HepG2 (cell line): ENCODE results near the gene OR4D9. TPM values are rescaled to one million over a fixed set of nuclear protein-coding genes. Genes with fewer than 3 reads are reported as not detected.

Experiments
- ATAC-seq: fragments of 200-7000 bp; cut with Tn5 transposase; 3 replicates; pipeline ENCODE4 v1.9.1; 2020; ENCODE audit warnings: mild to moderate bottlenecking, moderate library complexity
- BruUV-seq: library from RNA; stranded (reverse); fragments of 400-500 nt; replicated peaks from 2 replicates; lab custom pipeline; 2021; lab: Mats Ljungman, UMichigan
- CTCF ChIA-PET: fragments of 300-600 bp; formaldehyde crosslinking; extraction: SDS; loops from one replicate; lab custom pipeline; 2021; ENCODE audit warnings: low total read pairs, inconsistent platforms, low intra/inter-chr PET ratio; lab: Yijun Ruan, JAX
- POLR2A ChIA-PET: fragments of 350-600 bp; sonication (Branson Sonifier 250); formaldehyde crosslinking; loops from one replicate; lab custom pipeline; 2020; ENCODE audit warnings: antibody characterized with exemption, inconsistent platforms; lab: Yijun Ruan, JAX
- DNase-seq: peaks from one replicate; pipeline ENCODE4 v3.0.0-alpha.2; 2015; ENCODE audit warnings: low spot score
- FAIRE-seq: peaks from 3 replicates; lab custom pipeline; 2011; peaks lifted over from hg19 to GRCh38; lab: Jason Lieb, UNC
- H2AFZ ChIP-seq: one replicate; pipeline ENCODE4 v1.6.1; 2011; ENCODE audit warnings: low read length, inconsistent platforms
- H3K27ac ChIP-seq: fragments of 300-600 bp; 3 replicates; pipeline ENCODE4 v1.8.0; 2011; ENCODE audit warnings: mixed run types, mild to moderate bottlenecking, mixed read lengths, low read length, inconsistent platforms; ENCODE audit not compliant: insufficient read depth; ENCODE audit errors: extremely low read length
- H3K27me3 ChIP-seq, 2 experiments: fragments of 200-600 bp in 1 of 2; 2 replicates in 1 of 2; 3 replicates in 1 of 2; pipeline versions ENCODE4 v1.6.0 to v1.8.0; 2011; ENCODE audit warnings: low read length in 2 of 2, mild to moderate bottlenecking in 2 of 2, moderate library complexity in 2 of 2, inconsistent platforms in 1 of 2; ENCODE audit not compliant: insufficient read depth in 2 of 2, control insufficient read depth in 1 of 2
- H3K36me3 ChIP-seq, 2 experiments: fragments of 200-600 bp in 1 of 2; replicated peaks in 1 of 2; 2 replicates in 1 of 2; 3 replicates in 1 of 2; pipeline versions ENCODE4 v1.5.1 to v1.8.0; 2011; ENCODE audit warnings: low read length in 2 of 2, inconsistent platforms in 1 of 2; ENCODE audit not compliant: insufficient read depth in 2 of 2, control insufficient read depth in 1 of 2
- H3K4me1 ChIP-seq: 2 replicates; pipeline ENCODE4 v1.5.1; 2012; ENCODE audit warnings: low read length, inconsistent platforms; ENCODE audit not compliant: insufficient read depth
- H3K4me2 ChIP-seq: 2 replicates; pipeline ENCODE4 v1.6.0; 2011; ENCODE audit warnings: low read depth, low read length, inconsistent platforms
- H3K4me3 ChIP-seq, 3 experiments: fragments of 200-600 bp in 1 of 3; sonication (generic), shearing (Covaris generic) in 1 of 3; replicated peaks in 1 of 3; 2 replicates each; pipeline ENCODE4 v1.5.1; 2011 to 2016; ENCODE audit warnings: low read length in 3 of 3, inconsistent platforms in 2 of 3, low read depth in 2 of 3, mild to moderate bottlenecking in 2 of 3, control low read depth in 1 of 3, mixed read lengths in 1 of 3; ENCODE audit not compliant: insufficient read depth in 1 of 3
- H3K79me2 ChIP-seq: one replicate; pipeline ENCODE4 v1.6.1; 2011; ENCODE audit warnings: low read length, inconsistent platforms; ENCODE audit not compliant: insufficient read depth
- H3K9ac ChIP-seq: 2 replicates; pipeline ENCODE4 v1.6.0; 2011; ENCODE audit warnings: mild to moderate bottlenecking, low read depth, low read length, inconsistent platforms; ENCODE audit not compliant: insufficient read depth
- H3K9me3 ChIP-seq: 2 replicates; pipeline ENCODE4 v1.5.1; 2012; ENCODE audit warnings: mild to moderate bottlenecking, low read length
- H4K20me1 ChIP-seq: 2 replicates; pipeline ENCODE4 v1.6.0; 2011; ENCODE audit warnings: inconsistent platforms, mild to moderate bottlenecking, low read length, moderate library complexity; ENCODE audit not compliant: insufficient read depth
- EEA1 ChIP-seq: sonication (generic); formaldehyde crosslinking; IDR thresholded peaks from 2 replicates; pipeline ENCODE4 v1.5.1; 2020; ENCODE audit warnings: mild to moderate bottlenecking, missing genetic modification reagents, borderline replicate concordance
- FOSL1 ChIP-seq: sonication (generic); formaldehyde crosslinking; IDR thresholded peaks from 2 replicates; pipeline ENCODE4 v1.9.0; 2021; ENCODE audit warnings: missing genetic modification reagents, borderline replicate concordance
- HNF1A ChIP-seq, 2 experiments: sonication (generic) in 1 of 2; formaldehyde crosslinking in 1 of 2; IDR thresholded peaks; 2 replicates each; pipeline versions ENCODE4 v1.4.0 to v1.6.1; 2016 to 2020; ENCODE audit warnings: borderline replicate concordance in 1 of 2, low read depth in 1 of 2, mild to moderate bottlenecking in 1 of 2, missing genetic modification reagents in 1 of 2
- NR2F2 ChIP-seq: IDR thresholded peaks from 2 replicates; pipeline ENCODE4 v1.6.1; 2012; ENCODE audit warnings: low read depth, inconsistent platforms, borderline replicate concordance
- REXO4 ChIP-seq: sonication (generic); formaldehyde crosslinking; IDR thresholded peaks from 2 replicates; pipeline ENCODE4 v1.8.0; 2022; ENCODE audit warnings: missing genetic modification reagents, mild to moderate bottlenecking, borderline replicate concordance
- SSRP1 ChIP-seq: IDR thresholded peaks from 2 replicates; pipeline ENCODE4 v1.6.1; 2016; ENCODE audit warnings: control low read depth
- TGIF2 ChIP-seq: IDR thresholded peaks from 2 replicates; pipeline ENCODE4 v1.6.1; 2016; ENCODE audit warnings: control low read depth, missing compliant biosample characterization
- ZNF33B ChIP-seq: sonication (generic); formaldehyde crosslinking; IDR thresholded peaks from 2 replicates; pipeline ENCODE4 v1.5.1; 2020; ENCODE audit warnings: mild to moderate bottlenecking, missing genetic modification reagents
- ZNF543 ChIP-seq: sonication (generic); formaldehyde crosslinking; IDR thresholded peaks from 2 replicates; pipeline ENCODE4 v1.4.0; 2020; ENCODE audit warnings: mild to moderate bottlenecking, missing genetic modification reagents
- ZNF550 ChIP-seq: sonication (generic); formaldehyde crosslinking; IDR thresholded peaks from 2 replicates; pipeline ENCODE4 v1.4.0; 2020; ENCODE audit warnings: mild to moderate bottlenecking, missing genetic modification reagents, borderline replicate concordance
- ZNF614 ChIP-seq: IDR thresholded peaks from 2 replicates; pipeline ENCODE4 v1.6.1; 2018; ENCODE audit warnings: missing biosample characterization, missing genetic modification reagents, inconsistent platforms, borderline replicate concordance
- ZNF737 ChIP-seq: sonication (generic); formaldehyde crosslinking; IDR thresholded peaks from 2 replicates; pipeline ENCODE4 v1.5.0; 2020; ENCODE audit warnings: missing genetic modification reagents, mild to moderate bottlenecking, borderline replicate concordance
- ZNF740 ChIP-seq: sonication (generic); formaldehyde crosslinking; IDR thresholded peaks from 2 replicates; pipeline ENCODE4 v1.4.0; 2020; ENCODE audit warnings: missing genetic modification reagents
- ZNF879 ChIP-seq: sonication (generic); formaldehyde crosslinking; IDR thresholded peaks from 2 replicates; pipeline ENCODE4 v1.8.1; 2023; ENCODE audit warnings: missing genetic modification reagents
- ZSCAN20 ChIP-seq: sonication (generic); formaldehyde crosslinking; IDR thresholded peaks from 2 replicates; pipeline ENCODE4 v1.4.0; 2020; ENCODE audit warnings: missing genetic modification reagents, mild to moderate bottlenecking, borderline replicate concordance
- WGBS: methylation state at CpG from one replicate; pipeline ENCODE4 v1.1.6; 2017; ENCODE audit warnings: low lambda C conversion rate; 5-methylcytosine and 5-hydroxymethylcytosine counted together
- in situ Hi-C: cut with HindIII; loops from 2 replicates; pipeline ENCODE4 v1.10.0; 2017; ENCODE audit warnings: low pct_unique_long_range_greater_than_20kb; ENCODE audit not compliant: extremely low pct_ligation_motif_present
- intact Hi-C: fragments of 100-400 bp; cut with micrococcal nuclease; formaldehyde crosslinking; loops from one replicate; pipeline ENCODE4 v1.10.0; 2022; ENCODE audit not compliant: unreplicated experiment
- polyA plus RNA-seq, 8 experiments: library from polyadenylated mRNA; depleted of rRNA in 3 of 8; stranded (reverse) in 7 of 8; unstranded in 1 of 8; fragments of >200 nt; fragmentation: Illumina TruSeq in 4 of 8; extraction: Trizol in 4 of 8; gene quantifications; 2 replicates each; pipeline versions ENCODE4 v1.2.1 to v1.2.3, GENCODE V29; 2011 to 2016; ENCODE audit warnings: low read depth in 4 of 8, missing spikeins in 1 of 8, mixed read lengths in 1 of 8; ENCODE audit not compliant: insufficient read depth in 1 of 8
- total RNA-seq, 5 experiments: library from RNA; depleted of rRNA; stranded (reverse); fragments of >200 nt; fragmentation: Illumina TruSeq; extraction: Trizol; gene quantifications; 2 replicates each; pipeline ENCODE4 v1.2.3, GENCODE V29; 2016; ENCODE audit warnings: low read depth in 1 of 5
- TF ChIP-seq, protein P1 (sequence below): sonication (generic); formaldehyde crosslinking; IDR thresholded peaks from 2 replicates; pipeline ENCODE4; 2020; ENCODE audit warnings: missing genetic modification reagents, mild to moderate bottlenecking, borderline replicate concordance

Gene OR4D9
- total and polyA plus RNA-seq, 2 of the 13 experiments (the other 11 are each of a cell fraction or from before 2014, with no cell fraction given), result not detected

DNA sequence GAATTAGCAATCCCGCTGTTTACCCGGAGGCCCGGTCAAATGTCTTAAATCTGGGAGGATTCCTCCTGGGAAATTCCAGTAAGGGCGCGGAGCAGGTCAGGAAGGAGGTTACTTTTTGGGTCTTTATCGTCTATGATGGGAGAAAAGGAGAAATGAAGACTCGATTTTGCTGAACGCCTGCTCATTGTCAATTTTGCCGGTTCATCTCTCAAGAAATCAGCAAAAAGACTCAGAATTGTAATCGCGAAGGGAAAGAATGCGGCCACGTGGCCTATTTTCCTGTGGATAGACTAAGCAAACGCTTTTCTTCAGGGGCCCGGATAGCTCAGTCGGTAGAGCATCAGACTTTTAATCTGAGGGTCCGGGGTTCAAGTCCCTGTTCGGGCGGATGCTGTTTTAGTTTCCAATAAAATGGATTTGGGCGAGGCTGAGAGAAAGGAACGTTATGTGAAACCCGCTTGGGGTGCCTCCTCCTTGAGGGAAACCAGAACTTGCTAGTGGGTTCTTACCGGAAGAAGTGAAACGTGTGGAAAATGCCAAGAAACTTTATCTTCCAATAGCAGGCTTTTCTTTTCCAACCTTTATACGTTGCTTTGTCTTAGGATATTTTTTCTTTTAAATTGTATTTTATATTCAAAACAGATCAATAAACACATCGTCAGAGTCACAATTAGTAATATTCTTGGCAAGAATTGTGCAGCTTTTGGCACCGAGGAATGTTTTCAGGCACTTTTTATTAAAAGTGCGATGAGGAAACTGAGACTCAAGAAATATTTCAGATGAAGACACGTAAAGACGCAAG, 45.0 kb downstream of the OR4D9 start:
- Histone ChIP-seq H3K36me3 (no peaks in the 10 kb centered on the region), H3K4me1 (peaks cover 53% of the 10 kb centered on the region), H4K20me1 (no peaks in the 10 kb centered on the region), H3K9me3 (no peaks in the 10 kb centered on the region), H2AFZ (peak overlapping the region; percentile 92), H3K79me2 (no peaks in the 10 kb centered on the region), H3K9ac (peak overlapping the region; percentile 67), H3K4me3 (peak overlapping the region; percentile 65 to 95 (median 79)), H3K27ac (peak overlapping the region; percentile 52), H3K4me2 (peak overlapping the region; percentile 86), H3K27me3 (no peaks in the 10 kb centered on the region; a peak in 1 of 5 replicates)
- in situ Hi-C loops (loop anchor here (5.0 kb wide), 1 partner anchor 111 kb away; the partner anchor contains the start of gene PATL1), intact Hi-C loops (no loop called here)
- no TSS peak for BruUV-seq
- peak; percentile 81 for DNase-seq
- CTCF ChIA-PET, result no interaction called here
- POLR2A ChIA-PET, result interaction anchor here (1.2 to 2.4 kb wide), 5 partner anchors 10 to 199 kb away, joined by 3 to 11 read pairs (median 6); partner anchors contain the start of genes OSBP, PATL1 and STX3
- peak; percentile 46 for ATAC-seq
- peak; percentile 59 for FAIRE-seq
- 2% methylated on average over 30 of the region's 30 CpGs for WGBS
- TF ChIP-seq HNF1A (IDR thresholded peaks at IDR 0.05; ENCODE audit: low read depth), result no peak
- no peak for TF ChIP-seq HNF1A (CRISPR knock-in tag; IDR thresholded peaks at IDR 0.05; ENCODE audit: borderline replicate concordance)
- TF ChIP-seq ZNF879 (CRISPR knock-in tag), result no peak
- 0 out of 2 replicates have a peak, but pooled peaks have one; percentile 55 for TF ChIP-seq ZNF614
- TF ChIP-seq SSRP1 (CRISPR knock-in tag), result no peak; the same call in 1 of the 2 replicates
- TF ChIP-seq NR2F2, result no peak; the same call in 1 of the 2 replicates
- TF ChIP-seq EEA1 (CRISPR knock-in tag), result no peak
- no peak for TF ChIP-seq ZNF737 (CRISPR knock-in tag)
- TF ChIP-seq FOSL1 (CRISPR knock-in tag), result no peak
- no peak for TF ChIP-seq REXO4
- TF ChIP-seq ZNF33B (CRISPR knock-in tag), result no peak
- TF ChIP-seq ZNF740, result no peak
- TF ChIP-seq ZSCAN20 (CRISPR knock-in tag), result no peak
- TF ChIP-seq, protein P1, sequence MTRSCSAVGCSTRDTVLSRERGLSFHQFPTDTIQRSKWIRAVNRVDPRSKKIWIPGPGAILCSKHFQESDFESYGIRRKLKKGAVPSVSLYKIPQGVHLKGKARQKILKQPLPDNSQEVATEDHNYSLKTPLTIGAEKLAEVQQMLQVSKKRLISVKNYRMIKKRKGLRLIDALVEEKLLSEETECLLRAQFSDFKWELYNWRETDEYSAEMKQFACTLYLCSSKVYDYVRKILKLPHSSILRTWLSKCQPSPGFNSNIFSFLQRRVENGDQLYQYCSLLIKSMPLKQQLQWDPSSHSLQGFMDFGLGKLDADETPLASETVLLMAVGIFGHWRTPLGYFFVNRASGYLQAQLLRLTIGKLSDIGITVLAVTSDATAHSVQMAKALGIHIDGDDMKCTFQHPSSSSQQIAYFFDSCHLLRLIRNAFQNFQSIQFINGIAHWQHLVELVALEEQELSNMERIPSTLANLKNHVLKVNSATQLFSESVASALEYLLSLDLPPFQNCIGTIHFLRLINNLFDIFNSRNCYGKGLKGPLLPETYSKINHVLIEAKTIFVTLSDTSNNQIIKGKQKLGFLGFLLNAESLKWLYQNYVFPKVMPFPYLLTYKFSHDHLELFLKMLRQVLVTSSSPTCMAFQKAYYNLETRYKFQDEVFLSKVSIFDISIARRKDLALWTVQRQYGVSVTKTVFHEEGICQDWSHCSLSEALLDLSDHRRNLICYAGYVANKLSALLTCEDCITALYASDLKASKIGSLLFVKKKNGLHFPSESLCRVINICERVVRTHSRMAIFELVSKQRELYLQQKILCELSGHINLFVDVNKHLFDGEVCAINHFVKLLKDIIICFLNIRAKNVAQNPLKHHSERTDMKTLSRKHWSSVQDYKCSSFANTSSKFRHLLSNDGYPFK (CRISPR knock-in tag), result no peak
- TF ChIP-seq ZNF550 (CRISPR knock-in tag), result no peak
- TF ChIP-seq TGIF2, result no peak
- TF ChIP-seq ZNF543 (CRISPR knock-in tag), result no peak
